ENCODE results near the gene CREB3.

The CREB3 gene

DNA sequence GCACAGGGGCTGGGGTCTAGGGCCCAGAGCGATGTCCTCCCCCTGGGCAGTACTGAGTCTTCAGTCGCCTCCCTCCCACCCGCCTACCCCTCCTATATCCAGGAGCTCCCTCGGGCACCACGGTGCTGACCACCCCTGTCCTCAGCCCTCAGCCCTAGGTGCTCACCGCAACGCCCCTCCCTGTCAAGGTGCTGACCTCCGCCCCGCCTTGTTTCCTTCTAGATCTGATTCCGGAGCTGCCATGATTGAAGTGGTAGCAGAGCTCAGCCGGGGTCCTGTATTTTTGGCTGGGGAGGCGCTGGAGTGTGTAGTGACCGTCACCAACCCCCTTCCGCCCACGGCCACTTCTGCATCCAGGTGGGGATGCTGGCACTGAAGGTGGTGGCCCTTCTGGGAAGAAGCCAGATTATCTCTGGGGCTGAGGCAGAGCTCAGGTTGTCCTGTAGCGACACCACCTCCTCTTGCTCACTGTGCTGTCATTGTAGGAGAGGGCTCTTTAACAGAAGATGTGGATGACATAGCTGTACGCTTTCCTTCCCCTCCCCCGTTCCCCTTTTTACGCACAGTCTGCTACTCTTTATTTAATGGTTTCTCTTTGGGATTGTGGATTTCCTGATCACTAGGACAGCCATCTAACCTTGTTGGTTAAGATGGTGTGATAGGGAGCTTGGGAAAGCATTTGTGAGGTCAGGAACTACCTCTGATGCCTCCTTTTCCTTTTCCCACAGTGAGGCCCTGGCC, 17.2 kb downstream of the CREB3 start:
- DNase-seq (ENCODE audit: low spot score) = no peak

DNA sequence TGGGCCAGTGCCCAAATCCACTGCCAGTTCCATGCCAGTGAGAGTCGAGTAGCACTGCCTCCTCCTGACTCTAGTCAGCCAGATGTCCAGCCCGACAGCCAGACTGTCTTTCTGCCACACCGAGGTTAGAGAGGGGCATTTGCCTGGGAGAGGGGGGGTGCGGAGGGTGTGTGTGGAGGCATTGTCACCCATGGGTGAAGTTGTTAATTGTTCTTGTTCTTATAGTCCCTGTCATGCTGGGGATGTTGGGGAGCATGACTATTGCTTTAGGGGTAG, 17.7 kb downstream of the CREB3 start:
- DNase-seq (ENCODE audit: low spot score) = no peak

DNA sequence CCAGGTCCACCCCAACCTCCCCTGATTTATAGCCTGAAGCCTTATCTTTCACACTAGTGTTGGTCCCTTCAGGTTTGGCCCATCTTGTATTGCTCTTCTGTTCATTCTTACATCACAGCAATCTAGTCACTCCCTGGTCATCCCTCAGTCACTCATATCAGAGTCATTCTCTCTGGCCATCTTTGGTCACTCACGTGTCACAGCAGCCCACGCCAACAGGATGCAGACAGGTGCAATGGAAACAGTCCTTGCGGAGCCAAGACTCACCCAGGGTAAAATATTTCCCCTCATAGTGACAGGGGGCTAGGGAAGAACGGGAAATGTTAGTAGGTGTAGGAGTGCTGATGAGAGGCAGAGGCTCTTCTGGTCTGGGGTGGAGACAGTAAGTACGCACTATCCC, 21.0 kb downstream of the CREB3 start:
- no peak for DNase-seq (ENCODE audit: low spot score)

DNA sequence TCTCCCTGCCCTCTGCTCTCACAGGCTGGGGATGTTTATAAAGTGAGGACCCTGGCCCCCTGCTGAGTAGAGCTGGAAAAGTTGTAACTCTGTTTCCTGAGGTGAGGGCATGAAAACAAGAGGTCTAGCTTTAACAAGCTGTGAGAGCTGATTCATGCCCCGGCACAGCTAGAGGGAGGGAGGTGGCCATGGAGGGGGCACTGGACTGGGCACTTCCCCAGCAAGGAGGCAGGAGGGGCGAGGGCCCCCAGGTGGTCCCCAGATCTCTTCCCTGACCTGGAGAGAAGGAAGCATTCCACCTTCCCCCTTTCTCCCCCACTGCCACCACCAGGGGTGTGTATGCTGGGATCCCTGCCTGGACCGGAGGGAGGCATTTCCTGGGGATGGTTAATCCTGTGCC, 21.8 kb downstream of the CREB3 start, which contains the start of gene MSMP:
MSMP (minus strand) TSS at position 13 of the 400 bp plus-strand sequence. CDS start 147 bp downstream, outside the sequence.
- DNase-seq (ENCODE audit: low spot score) = no peak

DNA sequence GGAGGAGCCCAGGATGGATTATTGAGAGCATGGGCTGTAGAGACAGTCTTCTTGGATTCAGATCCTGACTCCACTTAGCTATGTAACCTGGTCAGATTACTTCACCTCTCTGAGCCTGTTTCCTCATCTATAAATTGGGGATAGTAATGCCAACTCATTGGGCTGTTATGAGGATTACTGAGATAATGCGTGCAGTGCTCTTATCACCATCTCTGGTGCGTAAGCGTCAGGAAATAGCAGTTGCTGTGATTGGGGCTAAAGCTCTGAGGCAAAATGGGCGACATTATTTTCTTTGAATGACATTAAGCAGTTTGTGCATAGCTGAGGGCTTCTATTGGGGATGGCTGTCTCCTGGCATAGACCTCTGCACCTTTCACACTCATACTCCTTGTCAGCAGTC, 22.6 kb downstream of the CREB3 start:
- DNase-seq (ENCODE audit: low spot score) = no peak

DNA sequence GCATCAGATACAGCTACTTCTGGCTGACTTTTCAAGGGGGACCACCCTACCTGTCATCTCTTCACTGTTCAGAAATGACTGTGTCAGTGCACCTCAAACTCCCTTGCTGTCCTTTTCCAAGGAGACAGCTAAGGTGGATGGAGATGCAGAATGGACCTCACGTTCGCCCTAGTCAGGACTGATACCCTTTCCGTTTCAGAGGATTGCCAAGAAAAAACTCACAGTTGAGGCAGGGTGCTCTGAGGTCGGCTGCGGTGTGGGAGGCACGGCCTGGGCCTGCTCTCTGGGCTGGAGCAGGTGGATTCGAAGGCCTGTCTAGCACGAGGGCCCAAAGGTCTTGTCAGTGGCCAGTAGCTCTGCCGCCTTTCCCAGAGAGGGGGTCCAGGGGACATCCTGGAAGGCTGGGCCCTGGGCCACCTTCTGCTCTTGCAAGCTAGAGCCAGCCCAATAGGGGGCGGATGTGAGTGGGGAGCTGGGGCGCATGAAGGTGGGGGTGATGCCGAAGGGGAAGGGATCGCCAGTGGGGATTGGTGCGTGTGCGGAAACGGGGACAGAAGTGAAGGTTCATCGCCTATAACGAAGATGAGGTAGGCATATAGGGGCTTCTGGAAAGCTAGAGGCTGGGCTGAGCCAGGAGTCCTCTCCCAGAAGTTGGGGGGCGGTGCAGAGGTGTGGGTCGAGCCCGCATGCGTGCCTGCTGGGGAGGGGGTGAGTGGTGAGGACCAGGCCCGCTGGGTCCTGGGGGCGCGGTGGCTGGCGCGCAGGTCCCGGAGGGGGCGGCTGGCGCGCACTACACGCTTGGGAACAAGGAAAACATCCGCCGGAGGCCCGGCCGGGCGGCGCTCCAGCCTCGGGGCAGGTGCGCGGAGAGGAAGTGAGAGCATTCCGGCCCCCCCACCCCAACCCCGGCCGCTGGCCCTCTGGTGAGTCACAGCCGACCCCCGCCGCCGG, 24.1 kb downstream of the CREB3 start:
- peak; percentile 86 for DNase-seq (ENCODE audit: low spot score)

DNA sequence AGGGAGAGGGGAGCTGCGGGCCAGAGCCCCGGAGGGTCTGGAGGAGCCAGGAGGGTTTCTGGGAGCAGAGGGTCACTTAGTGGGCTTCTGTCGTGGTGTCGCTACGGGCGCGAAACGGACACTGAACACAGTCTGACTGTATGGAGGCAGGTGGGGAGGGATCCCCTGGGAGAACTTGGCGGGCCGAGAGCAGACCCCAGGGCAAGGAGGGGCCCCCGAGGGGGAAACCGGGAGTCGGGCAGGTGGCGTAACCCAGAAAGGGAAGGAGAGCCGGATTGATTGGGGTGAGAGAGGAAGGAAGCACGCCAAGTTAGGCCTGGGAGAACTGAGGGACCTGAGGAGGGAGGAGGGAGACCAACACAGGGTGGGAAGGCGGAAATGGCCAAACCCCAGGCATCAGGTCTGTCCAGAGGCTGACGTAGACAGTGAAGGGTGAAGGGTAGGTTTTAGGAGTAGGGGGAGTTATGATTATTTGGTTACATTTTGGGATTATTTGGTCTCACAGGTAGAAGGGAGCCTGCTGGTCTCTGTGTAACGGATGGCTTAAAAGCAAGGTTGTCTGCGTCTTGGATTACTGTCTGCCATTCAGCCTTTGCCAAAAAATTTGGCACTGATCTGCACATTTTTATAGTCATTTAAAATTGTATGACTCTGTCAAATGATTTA, 24.9 kb downstream of the CREB3 start:
- DNase-seq (ENCODE audit: low spot score) = peak; percentile 65

DNA sequence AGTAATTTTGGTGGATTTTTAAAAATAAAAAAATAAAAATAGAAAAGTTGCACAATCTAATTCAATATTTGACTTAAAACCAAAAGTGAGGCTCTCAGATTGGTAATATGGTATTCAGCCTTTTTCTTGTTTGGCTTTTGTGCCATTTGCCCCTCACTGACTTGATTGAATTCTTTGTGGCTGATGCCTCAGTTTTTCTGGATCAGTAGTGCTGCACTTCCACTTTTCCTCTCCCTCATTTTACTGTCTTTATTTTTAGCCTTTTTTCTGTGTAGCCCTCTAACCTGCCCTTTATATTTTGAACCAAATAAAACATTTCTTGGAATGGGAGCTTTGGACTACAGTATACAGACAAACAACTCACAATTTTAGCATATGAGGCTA, 25.4 kb downstream of the CREB3 start:
- DNase-seq (ENCODE audit: low spot score) = no peak

DNA sequence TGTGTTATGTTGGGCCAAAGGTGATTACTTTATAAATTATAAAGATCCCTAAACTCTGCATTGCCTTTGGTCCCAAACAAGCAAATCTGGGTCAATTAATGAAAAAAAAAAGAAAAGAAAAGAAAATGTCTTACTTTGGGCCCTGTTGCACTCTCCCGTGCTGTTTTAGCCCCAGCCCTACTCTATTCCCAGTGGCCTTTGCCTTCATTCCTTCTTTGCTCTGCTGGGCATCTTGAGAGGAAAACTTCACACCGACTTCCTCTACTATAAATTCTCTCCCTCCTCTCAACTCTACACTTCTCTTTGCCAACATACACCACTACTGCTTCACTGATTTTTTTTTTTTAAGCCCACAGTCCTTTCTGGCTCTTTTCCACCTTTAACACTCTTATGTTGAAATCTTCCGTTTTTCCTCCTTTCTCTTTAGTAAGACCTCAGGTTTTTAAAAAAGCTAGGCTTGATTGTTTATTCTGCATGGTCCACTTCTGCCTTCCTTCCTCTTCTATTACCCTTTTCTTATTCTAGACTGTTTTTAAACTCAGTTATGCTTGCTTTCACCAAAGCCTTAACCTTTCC, 26.1 kb downstream of the CREB3 start:
- DNase-seq (ENCODE audit: low spot score) = no peak

DNA sequence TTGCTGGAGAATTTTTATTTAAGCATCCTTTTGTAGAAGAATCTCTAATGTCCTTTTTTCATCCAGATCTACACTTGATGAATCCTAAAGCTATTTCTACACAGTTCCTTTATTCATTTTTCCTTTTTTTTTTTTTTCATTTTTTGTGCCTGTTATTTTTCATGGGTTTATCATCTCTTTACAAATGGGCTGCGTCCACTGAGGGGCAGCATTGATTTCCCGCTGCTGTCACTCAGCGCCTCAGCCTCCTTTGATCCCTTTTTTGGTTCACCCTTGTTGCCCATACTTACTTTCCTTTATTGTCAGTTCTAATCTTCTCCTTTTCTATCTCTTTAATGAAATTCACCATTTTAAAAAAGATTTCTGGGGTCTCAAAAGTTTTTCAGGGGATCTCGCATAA, 27.3 kb downstream of the CREB3 start:
- no peak for DNase-seq (ENCODE audit: low spot score)

DNA sequence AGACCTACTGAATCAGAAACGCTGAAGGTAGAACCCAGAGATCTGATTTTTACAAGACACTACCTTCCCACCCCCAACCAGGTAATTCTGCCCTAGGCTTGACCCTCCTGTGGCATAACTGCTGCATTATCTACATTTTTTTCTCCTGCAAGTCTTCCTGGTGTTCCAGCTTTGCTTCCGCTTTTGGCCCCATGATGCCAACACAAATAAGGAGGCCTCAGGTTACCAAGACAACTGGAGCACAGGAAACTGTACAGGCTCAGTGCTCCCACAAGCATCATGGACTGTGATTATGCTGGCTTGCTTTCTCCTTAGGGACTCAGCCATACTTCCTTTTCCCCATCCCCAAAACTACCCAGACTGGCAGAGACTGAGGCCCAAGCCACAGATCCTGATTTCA, 28.2 kb downstream of the CREB3 start:
- DNase-seq (ENCODE audit: low spot score) = no peak

DNA sequence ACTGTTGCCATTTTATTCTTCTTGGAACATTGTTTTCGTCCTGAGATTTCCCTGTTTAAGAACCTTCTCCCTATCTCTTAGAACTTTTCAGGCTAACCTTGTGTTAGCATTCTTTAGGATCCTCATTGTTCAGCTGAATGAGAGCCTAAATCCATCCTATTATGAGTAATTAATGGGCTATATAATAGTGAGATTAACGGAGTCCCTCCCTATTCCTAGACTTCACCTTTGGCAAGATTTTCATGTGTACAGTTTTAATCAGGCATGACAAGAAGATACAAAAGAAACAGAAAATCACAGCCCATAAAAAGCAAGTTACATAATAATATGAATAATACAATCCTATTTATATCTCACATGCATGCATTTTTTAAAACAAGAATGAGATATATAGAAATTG, 30.7 kb downstream of the CREB3 start:
- no peak for DNase-seq (ENCODE audit: low spot score)

DNA sequence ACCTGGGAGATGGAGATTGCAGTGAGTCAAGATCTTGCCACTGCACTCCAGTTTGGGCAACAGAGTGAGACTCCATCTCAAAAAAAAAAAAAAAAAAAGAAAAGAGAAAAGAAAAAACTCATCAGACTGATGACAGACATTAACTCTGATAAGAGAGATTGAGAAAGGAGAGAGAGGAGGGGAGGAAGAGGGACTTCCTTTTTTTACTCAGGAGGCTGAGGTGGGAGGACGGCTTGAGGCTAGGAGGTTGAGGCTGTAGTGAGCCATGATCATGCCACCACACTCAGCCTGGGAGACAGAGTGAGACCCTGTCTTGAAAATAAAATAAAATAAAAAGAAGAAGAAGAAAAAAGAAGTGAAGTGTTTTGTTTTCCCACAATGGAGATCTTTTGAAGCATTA, 31.3 kb downstream of the CREB3 start:
- DNase-seq (ENCODE audit: low spot score) = no peak

DNA sequence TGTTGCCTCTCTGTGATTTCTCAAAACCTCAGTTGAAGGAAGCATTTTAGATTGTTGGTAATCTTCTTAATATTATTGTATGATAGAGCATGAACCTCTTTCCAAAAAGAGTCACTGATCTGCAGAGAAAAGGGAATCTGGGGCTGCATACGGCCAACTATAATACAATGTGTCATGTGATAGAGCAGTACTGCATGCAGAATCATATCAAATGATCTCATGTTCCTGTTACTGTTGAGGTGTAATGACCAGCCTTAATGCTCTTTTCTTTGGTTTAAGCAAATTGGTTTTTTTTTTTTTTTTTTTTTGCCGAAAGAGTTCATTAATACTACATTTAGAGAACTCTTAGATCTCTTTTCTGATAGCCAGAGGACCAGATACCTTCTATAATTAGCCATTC, 34.5 kb downstream of the CREB3 start:
- DNase-seq (ENCODE audit: low spot score) = no peak

DNA sequence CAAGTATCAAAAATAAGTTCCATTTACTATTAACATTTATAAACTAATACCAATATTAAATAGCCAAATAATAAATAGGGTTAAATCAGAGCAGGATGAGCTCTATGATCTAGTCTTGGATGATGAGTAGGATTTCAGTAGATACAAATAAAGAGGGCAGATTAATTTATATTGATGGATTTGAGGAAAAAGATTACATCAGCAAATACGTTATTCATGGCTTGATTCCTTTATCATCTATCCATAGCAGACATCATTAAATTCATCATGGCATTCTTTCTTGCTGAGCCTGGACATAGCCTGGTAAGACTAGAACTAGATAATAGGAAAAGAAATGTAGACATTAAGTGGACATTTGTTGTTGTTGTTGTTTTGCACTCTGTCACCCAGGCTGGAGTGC, 35.0 kb downstream of the CREB3 start:
- DNase-seq (ENCODE audit: low spot score) = no peak

DNA sequence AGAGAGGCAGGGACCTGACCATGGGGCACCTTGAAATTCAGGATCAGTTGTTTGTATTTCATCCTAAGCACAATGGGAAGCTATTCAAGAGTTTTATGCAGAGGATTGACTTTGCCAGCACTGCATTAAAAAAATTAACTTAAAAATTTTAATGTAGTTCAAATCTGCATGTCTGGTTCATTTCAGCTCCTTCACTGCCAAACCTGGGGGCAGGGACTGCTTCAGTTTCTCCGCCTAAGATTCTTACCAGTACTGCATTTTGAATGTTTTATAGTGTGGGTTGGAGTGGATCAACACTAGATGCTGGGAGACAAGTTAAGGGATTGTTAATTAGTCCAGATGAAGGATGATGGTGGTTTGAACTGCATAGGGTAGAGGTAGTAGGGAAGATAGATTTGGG, 37.3 kb downstream of the CREB3 start:
- DNase-seq (ENCODE audit: low spot score) = no peak

DNA sequence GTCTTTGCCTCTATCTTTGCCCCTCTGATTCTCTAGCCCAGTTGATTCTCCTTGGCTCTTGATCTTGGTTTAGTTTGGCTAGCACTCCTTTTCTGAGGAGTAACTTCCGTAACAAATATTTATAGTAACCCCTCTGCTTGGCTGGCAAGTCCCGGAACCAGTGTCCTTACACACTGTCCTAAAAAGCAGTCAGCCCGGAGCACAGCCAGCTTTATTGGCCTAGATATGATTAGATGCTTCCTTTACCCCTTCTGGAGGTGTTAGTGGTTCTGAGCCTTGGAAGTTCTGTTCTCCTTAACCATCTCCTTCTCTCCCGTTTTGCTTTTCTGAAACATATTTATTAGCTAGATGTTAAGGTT, 38.6 kb downstream of the CREB3 start:
- DNase-seq (ENCODE audit: low spot score) = no peak

DNA sequence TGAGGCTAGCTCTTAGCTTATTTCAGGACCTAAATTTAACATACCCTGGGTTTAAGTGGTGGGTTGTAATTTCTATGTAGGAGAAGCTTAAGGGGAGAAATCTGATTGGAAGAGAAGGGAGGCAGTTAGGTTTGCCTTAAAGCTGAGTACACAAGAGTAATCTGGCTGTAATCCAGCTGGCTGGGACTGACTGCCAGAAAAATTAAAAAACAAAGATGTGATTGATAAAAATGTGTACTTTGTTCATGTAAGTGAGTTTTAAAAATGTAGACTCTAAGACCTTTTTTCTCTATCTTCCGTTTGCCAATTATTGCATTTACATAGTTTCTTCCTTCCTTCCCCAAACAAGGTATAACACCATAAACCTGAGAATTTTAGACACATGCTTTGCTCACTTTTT, 39.1 kb downstream of the CREB3 start:
- DNase-seq (ENCODE audit: low spot score) = no peak

DNA sequence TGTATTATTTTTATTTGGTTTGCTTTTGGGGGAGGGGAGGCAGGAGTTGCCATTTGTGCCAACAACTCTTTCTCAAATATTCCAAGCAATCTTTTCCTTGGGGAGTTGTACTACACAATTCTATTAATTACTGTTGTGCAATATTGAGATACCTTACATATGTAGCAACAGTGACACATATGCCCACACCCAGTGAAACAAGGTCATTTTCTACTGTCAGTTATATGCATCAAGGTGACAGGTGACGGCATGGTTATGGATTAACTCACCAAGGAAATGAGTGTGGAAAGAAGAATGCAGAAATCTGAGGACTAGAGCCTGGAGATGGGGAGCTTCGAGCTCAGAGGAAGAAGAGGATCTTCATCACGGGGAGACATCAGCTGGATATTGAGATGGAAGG, 39.5 kb downstream of the CREB3 start:
- no peak for DNase-seq (ENCODE audit: low spot score)

DNA sequence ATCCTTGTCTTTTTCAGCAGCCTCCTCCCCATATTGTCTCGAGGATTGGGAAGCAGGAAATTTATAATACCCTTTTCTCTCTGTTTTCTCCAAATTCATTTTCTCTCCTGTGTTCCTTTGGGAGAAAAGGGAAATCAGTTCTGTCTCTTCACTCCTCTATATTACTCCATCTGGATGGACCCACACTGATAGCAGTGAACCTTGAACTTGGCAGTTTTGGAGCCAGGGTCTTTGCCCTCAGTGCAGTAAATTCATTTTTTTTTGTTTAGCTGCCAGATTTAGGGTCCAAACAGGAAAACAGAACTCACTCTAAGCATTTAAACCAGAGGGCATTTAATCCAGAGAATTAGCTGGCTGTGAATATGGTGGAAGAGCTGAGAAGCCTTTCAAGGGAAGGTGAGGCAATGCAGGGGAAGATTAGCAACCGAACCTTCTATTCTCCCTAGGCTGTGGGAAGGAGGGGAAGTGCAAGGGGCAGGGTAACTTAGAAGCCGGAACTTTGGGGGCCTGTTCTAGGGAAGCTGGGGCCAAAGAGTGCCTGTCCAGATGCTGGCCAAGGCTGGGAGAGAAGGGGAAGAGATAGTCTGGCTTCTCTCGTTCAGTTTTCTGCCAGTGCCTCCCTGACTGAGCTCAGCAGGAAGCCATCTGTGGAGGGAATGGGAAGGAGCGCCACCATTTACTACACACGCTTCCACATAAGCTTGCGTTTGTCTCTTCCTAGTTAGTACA, 42.6 kb downstream of the CREB3 start:
- DNase-seq (ENCODE audit: low spot score) = no peak

DNA sequence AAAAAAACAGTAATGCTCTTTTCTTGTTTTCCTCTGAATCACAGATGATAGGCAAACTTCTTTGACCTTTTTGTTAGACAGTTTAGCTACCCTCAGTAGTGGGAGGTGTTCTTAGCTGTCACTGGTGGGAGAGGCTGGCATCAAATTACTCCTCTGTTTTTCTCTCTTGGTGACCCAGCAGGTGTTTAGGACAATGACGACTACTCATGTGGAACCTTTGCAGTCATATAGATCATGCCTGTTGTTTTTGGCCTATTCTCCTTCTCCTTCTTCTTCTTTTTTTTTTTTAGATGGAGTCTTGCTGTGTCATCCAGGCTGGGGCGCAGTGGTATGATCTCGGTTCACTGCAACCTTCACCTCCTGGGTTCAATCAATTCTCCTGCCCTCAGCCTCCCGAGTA, 43.6 kb downstream of the CREB3 start:
- DNase-seq (ENCODE audit: low spot score) = no peak

DNA sequence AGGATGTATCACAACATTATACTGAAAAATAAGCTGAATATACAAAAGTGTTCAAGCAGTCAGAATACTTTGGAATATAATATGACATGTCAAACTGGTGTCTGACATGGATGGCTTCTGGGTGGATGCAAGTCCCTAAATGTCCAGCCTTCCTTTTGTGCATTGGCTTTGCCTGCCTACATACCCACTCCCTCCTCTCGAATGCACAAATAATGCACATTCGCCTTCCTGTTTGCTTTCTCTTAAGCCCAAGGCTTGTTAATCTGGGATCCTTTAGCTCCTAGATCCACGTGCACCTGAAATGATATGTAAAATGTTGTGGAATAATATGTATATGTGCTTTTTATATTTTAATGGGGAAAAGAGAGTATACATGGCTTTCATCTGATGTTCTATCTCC, 46.0 kb downstream of the CREB3 start:
- no peak for DNase-seq (ENCODE audit: low spot score)

Measured in D341Med (cell line).